ENCODE results near the gene ATF7.

Gene ATF7

DNA sequence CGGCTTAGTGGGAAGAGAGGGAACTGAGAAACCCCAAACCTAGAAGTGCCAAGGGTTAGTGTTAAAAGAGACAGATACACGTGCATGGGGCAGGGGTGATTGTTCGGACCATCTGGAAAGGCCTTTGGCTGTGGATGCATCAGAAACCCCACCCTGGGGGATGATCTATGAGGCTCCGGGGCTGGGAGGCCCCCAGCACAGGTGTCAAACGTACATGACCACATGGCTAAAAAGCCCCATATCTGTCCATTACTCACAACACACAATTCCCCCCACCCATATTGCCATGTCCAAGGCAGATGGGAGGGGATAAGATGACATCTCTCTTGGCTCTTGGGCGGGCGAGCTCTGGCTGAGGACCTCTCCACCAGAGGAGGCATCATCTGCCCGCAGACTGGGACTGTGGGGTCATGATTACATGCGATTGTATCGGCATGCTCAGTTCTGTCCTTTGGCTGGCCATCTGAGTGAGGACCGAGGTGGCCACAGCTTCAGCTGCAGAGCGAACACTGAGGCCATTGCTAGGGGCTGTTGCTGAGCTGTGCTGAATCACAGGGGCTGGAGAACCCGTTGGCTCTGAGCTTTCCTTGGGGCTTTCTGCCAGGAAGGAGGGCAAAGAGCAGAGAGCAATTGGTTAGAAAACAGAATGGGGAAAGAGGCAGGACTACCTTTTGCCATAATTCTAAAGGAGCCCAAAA, 109.3 kb downstream of the ATF7 start:
- TF ChIP-seq, protein P1, sequence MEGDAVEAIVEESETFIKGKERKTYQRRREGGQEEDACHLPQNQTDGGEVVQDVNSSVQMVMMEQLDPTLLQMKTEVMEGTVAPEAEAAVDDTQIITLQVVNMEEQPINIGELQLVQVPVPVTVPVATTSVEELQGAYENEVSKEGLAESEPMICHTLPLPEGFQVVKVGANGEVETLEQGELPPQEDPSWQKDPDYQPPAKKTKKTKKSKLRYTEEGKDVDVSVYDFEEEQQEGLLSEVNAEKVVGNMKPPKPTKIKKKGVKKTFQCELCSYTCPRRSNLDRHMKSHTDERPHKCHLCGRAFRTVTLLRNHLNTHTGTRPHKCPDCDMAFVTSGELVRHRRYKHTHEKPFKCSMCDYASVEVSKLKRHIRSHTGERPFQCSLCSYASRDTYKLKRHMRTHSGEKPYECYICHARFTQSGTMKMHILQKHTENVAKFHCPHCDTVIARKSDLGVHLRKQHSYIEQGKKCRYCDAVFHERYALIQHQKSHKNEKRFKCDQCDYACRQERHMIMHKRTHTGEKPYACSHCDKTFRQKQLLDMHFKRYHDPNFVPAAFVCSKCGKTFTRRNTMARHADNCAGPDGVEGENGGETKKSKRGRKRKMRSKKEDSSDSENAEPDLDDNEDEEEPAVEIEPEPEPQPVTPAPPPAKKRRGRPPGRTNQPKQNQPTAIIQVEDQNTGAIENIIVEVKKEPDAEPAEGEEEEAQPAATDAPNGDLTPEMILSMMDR (IDR thresholded peaks at IDR 0.05; ENCODE audit: control insufficient read depth, extremely low read depth, insufficient read depth), result no peak
- H3K4me3 ChIP-seq (ENCODE audit: low read depth, low read length), result no peak overlapping the region
- no peak for DNase-seq (ENCODE audit: low read depth)

DNA sequence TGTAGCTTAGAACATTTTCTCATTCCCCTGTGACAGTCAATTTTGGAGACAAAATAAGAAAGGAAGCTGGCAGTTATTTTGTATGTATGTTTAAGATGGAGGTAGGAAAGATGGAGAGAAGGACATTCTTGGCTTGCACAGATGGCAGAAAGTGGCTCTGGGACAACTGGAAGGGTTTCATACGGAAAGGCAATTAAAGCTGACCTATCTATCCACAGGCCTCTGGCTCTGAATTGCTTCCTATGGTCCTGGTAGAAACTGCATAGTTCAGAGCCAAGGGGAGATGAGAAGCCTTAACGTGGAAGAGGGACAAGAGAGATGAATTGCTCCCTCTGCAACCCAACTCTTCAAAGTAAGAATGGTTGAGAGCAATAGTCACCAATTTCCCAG, 110.9 kb downstream of the ATF7 start:
- TF ChIP-seq, protein P1 (IDR thresholded peaks at IDR 0.05; ENCODE audit: control insufficient read depth, extremely low read depth, insufficient read depth), result no peak
- no peak for DNase-seq (ENCODE audit: low read depth)
- H3K4me3 ChIP-seq (ENCODE audit: low read depth, low read length), result no peak overlapping the region

- TF ChIP-seq, protein P1 (IDR thresholded peaks at IDR 0.05; ENCODE audit: control insufficient read depth, extremely low read depth, insufficient read depth), result no peak
- H3K4me3 ChIP-seq (ENCODE audit: low read depth, low read length), result no peak overlapping the region
- DNase-seq (ENCODE audit: low read depth), result no peak
These were observed 111.4 kb downstream of the ATF7 start for GRCh38 chr12:53514628-53515290.

- H3K4me3 ChIP-seq (ENCODE audit: low read depth, low read length), result no peak overlapping the region
- DNase-seq (ENCODE audit: low read depth), result no peak
- TF ChIP-seq, protein P1 (IDR thresholded peaks at IDR 0.05; ENCODE audit: control insufficient read depth, extremely low read depth, insufficient read depth), result no peak
These were observed 112.3 kb downstream of the ATF7 start for GRCh38 chr12:53513712-53514410.

GRCh38 chr12:53510181-53510812, 115.9 kb downstream of the ATF7 start:
- no peak overlapping the region for H3K4me3 ChIP-seq (ENCODE audit: low read depth, low read length)
- peak; percentile 58 for DNase-seq (ENCODE audit: low read depth)
- TF ChIP-seq, protein P1 (IDR thresholded peaks at IDR 0.05; ENCODE audit: control insufficient read depth, extremely low read depth, insufficient read depth), result no peak

DNA sequence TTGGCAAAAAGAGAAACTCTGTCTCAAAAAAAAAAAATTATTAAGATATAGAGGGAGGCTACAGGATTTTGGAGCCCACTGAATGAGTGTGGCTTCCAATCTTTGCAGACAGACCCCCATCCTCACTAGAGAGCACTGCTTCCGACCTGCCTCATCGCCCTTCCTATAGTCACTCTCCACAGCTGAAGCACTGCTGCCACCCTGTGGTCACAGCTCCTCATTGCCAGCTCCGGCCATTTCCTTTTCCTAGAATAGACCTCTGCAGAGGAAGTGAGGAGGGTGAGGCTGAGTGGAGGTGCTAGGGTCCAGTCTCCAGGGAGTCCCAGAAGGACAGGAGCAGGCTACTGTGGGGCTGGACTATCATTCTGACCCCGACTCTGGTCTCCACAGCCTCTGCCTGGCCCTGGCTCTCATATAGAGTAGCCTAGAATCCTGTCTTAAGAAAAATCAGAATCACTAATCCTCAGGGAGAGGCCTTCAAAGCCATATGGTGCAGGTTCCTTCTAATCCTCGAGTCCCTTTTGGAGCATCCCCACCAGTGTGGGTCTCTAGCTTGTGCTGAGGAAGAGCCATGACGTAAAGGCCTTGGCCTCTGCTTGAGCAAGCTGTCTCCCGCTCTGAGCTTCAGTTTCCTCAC, 117.5 kb downstream of the ATF7 start:
- DNase-seq (ENCODE audit: low read depth), result no peak
- TF ChIP-seq, protein P1 (IDR thresholded peaks at IDR 0.05; ENCODE audit: control insufficient read depth, extremely low read depth, insufficient read depth), result peak; percentile 99
- H3K4me3 ChIP-seq (ENCODE audit: low read depth, low read length), result no peak overlapping the region

All from LNCaP clone FGC (cell line).